Neural cell (in vitro differentiated cells): ENCODE measurements around the gene PRKCSH.

ENCODE experiments used
- EP300 ChIP-seq: fragments of 450-650 bp; conservative IDR thresholded peaks from 2 replicates; pipeline ENCODE4 v1.6.1; 2014; ENCODE audit warnings: antibody characterized with exemption, mild to moderate bottlenecking, moderate library complexity; ENCODE audit not compliant: poor library complexity, severe bottlenecking
- TF ChIP-seq, protein P1 (sequence below): IDR thresholded peaks from 2 replicates; pipeline ENCODE4 v1.6.1; 2012; ENCODE audit warnings: borderline replicate concordance
- TF ChIP-seq, protein P2 (sequence below): fragments of 450-650 bp; IDR thresholded peaks from 2 replicates; pipeline ENCODE4 v1.5.1; 2014; ENCODE audit warnings: antibody characterized with exemption, mild to moderate bottlenecking, moderate library complexity; ENCODE audit not compliant: poor library complexity, severe bottlenecking

DNA sequence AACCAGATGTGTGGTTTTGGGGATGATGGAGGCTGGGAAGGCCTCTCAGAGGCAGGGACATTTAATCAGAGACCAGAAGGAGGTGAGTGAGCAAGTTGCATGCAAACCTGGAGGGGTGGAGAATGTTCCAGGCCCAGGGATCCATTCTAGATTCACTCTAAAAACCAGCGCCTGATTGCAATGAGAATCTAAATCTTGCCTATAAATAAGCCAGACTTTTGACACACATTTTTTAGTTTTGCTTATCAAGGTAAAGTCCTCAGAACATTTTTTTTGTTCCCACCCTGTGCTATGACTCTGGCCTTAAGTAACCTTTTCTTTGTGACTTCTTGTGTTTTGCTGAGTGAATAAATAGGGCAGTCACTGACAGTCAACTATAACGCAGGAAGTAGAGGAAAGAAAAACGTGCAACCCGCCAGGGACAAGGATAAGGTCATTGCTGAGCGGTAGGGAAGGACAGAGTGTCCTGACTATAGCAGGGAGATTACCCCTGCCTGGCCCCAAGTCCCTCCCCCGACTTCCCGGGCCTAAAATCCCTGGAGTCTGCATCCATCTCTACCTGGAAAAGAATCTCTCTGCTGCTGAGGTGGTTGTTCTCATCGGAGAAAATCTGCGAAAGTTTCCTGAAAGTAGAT is 30.7 kb upstream of the PRKCSH start:
- TF ChIP-seq, protein P1, sequence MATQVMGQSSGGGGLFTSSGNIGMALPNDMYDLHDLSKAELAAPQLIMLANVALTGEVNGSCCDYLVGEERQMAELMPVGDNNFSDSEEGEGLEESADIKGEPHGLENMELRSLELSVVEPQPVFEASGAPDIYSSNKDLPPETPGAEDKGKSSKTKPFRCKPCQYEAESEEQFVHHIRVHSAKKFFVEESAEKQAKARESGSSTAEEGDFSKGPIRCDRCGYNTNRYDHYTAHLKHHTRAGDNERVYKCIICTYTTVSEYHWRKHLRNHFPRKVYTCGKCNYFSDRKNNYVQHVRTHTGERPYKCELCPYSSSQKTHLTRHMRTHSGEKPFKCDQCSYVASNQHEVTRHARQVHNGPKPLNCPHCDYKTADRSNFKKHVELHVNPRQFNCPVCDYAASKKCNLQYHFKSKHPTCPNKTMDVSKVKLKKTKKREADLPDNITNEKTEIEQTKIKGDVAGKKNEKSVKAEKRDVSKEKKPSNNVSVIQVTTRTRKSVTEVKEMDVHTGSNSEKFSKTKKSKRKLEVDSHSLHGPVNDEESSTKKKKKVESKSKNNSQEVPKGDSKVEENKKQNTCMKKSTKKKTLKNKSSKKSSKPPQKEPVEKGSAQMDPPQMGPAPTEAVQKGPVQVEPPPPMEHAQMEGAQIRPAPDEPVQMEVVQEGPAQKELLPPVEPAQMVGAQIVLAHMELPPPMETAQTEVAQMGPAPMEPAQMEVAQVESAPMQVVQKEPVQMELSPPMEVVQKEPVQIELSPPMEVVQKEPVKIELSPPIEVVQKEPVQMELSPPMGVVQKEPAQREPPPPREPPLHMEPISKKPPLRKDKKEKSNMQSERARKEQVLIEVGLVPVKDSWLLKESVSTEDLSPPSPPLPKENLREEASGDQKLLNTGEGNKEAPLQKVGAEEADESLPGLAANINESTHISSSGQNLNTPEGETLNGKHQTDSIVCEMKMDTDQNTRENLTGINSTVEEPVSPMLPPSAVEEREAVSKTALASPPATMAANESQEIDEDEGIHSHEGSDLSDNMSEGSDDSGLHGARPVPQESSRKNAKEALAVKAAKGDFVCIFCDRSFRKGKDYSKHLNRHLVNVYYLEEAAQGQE: no peak
- no peak for TF ChIP-seq EP300
- TF ChIP-seq, protein P2, sequence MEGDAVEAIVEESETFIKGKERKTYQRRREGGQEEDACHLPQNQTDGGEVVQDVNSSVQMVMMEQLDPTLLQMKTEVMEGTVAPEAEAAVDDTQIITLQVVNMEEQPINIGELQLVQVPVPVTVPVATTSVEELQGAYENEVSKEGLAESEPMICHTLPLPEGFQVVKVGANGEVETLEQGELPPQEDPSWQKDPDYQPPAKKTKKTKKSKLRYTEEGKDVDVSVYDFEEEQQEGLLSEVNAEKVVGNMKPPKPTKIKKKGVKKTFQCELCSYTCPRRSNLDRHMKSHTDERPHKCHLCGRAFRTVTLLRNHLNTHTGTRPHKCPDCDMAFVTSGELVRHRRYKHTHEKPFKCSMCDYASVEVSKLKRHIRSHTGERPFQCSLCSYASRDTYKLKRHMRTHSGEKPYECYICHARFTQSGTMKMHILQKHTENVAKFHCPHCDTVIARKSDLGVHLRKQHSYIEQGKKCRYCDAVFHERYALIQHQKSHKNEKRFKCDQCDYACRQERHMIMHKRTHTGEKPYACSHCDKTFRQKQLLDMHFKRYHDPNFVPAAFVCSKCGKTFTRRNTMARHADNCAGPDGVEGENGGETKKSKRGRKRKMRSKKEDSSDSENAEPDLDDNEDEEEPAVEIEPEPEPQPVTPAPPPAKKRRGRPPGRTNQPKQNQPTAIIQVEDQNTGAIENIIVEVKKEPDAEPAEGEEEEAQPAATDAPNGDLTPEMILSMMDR: no peak
